GM12892 (cell line): ENCODE measurements around the gene GZMH.

Experiments
- POLR2A ChIP-seq: IDR thresholded peaks from 2 replicates; pipeline ENCODE4 v1.6.1; 2011; ENCODE audit warnings: low read depth, low read length, control low read depth
- POLR2AphosphoS5 ChIP-seq: IDR thresholded peaks from 2 replicates; pipeline ENCODE4 v1.6.1; 2011; ENCODE audit warnings: low read depth, low read length, control low read depth
- TAF1 ChIP-seq: IDR thresholded peaks from 2 replicates; pipeline ENCODE4 v1.6.1; 2011; ENCODE audit warnings: low read depth, mild to moderate bottlenecking, control low read depth, low read length, borderline replicate concordance

DNA sequence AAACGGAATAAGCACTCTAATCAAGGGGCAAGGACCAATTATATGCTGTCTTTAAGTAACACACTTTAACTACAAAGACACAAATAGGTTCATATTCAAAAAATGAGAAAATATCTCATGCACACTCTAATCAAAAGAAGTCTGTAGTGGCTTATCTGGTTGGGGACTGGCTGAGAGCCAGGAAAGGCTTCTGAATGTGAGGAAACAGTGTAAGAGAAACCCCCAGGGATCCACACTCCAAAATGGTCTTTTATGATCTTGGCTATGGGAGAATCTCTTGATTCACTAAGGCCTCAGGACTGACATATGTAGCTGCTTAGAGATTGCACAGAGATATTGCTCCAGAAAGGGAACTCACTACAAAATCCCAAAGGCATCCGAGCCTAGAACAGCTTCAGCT, 43.7 kb downstream of the GZMH start:
- TF ChIP-seq POLR2AphosphoS5 (no peak), TAF1 (no peak), POLR2A (no peak)
